Activated naive CD4-positive, alpha-beta T cell treated with anti-CD3 and anti-CD28 coated beads, Interleukin-2, amount 10 ng/mL, durations not matched to agents 7 days and 5 days (primary cell): Measurements from ENCODE around the gene DDN.

ENCODE experiments used
- CTCF ChIA-PET: fragments of 350-600 bp; sonication (Branson Sonifier 250); formaldehyde crosslinking; loops from one replicate; lab custom pipeline; 2021; ENCODE audit warnings: antibody characterized with exemption; lab: Charles Lee
- DNase-seq: peaks from one replicate; pipeline ENCODE4 v3.0.0-alpha.2; 2020
- H3K27ac Mint-ChIP-seq: one replicate; pipeline ENCODE4 v1.8.0; 2021; ENCODE audit warnings: mild to moderate bottlenecking, moderate library complexity, mixed read lengths
- H3K27me3 Mint-ChIP-seq: one replicate; pipeline ENCODE4 v1.8.0; 2021; ENCODE audit warnings: mild to moderate bottlenecking, mixed read lengths
- H3K36me3 Mint-ChIP-seq: one replicate; pipeline ENCODE4 v1.8.0; 2021; ENCODE audit warnings: mixed read lengths
- H3K4me1 Mint-ChIP-seq: one replicate; pipeline ENCODE4 v1.8.0; 2021; ENCODE audit warnings: mixed read lengths
- H3K4me3 Mint-ChIP-seq: one replicate; pipeline ENCODE4 v1.8.0; 2021; ENCODE audit warnings: mild to moderate bottlenecking, moderate library complexity, mixed read lengths
- H3K9me3 Mint-ChIP-seq: one replicate; pipeline ENCODE4 v1.8.0; 2021; ENCODE audit warnings: mixed read lengths

The DDN gene

GRCh38 chr12:49015196-49015595 is 16.0 kb upstream of the DDN start:
- H3K27me3 Mint-ChIP-seq: no peaks in the 10 kb centered on the region
- H3K36me3 Mint-ChIP-seq: peaks cover 44% of the 10 kb centered on the region
- H3K9me3 Mint-ChIP-seq: no peaks in the 10 kb centered on the region
- CTCF ChIA-PET: interaction anchor here (0.9 to 6.9 kb wide), 2 partner anchors 18 to 28 kb away, joined by 3 to 58 read pairs; partner anchors contain the start of gene DDN
- no peak overlapping the region for H3K4me3 Mint-ChIP-seq
- peaks cover 41% of the 10 kb centered on the region for H3K4me1 Mint-ChIP-seq
- no peak for DNase-seq
- H3K27ac Mint-ChIP-seq: peak overlapping the region; percentile 64

- DNase-seq: no peak
- CTCF ChIA-PET: interaction anchor here (0.8 to 6.9 kb wide), 3 partner anchors 17 to 73 kb away, joined by 3 to 58 read pairs (median 3); partner anchors contain the start of gene DDN
- H3K4me3 Mint-ChIP-seq: no peak overlapping the region
- no peaks in the 10 kb centered on the region for H3K9me3 Mint-ChIP-seq
- H3K36me3 Mint-ChIP-seq: peaks cover 44% of the 10 kb centered on the region
- H3K4me1 Mint-ChIP-seq: peaks cover 36% of the 10 kb centered on the region
- no peaks in the 10 kb centered on the region for H3K27me3 Mint-ChIP-seq
- no peak overlapping the region for H3K27ac Mint-ChIP-seq
Measured at GRCh38 chr12:49014547-49014946, 15.4 kb upstream of the DDN start.

- H3K36me3 Mint-ChIP-seq: peaks cover 40% of the 10 kb centered on the region
- DNase-seq: no peak
- no peaks in the 10 kb centered on the region for H3K9me3 Mint-ChIP-seq
- no peaks in the 10 kb centered on the region for H3K27me3 Mint-ChIP-seq
- no peak overlapping the region for H3K27ac Mint-ChIP-seq
- CTCF ChIA-PET: interaction anchor here (0.6 to 6.9 kb wide), 2 partner anchors 16 to 222 kb away, joined by 3 to 58 read pairs; partner anchors contain the start of gene DDN
- H3K4me3 Mint-ChIP-seq: no peak overlapping the region
- peaks cover 29% of the 10 kb centered on the region for H3K4me1 Mint-ChIP-seq
Measured at GRCh38 chr12:49013428-49013827, 14.3 kb upstream of the DDN start.

GRCh38 chr12:49012739-49013138 is 13.6 kb upstream of the DDN start:
- Mint-ChIP-seq H3K4me3 (no peak overlapping the region), H3K9me3 (no peaks in the 10 kb centered on the region), H3K27me3 (no peaks in the 10 kb centered on the region), H3K27ac (no peak overlapping the region), H3K36me3 (peaks cover 36% of the 10 kb centered on the region), H3K4me1 (peaks cover 25% of the 10 kb centered on the region)
- no peak for DNase-seq
- CTCF ChIA-PET: interaction anchor here (0.6 to 6.9 kb wide), 2 partner anchors 15 to 222 kb away, joined by 3 to 58 read pairs; partner anchors contain the start of gene DDN

- Mint-ChIP-seq H3K27me3 (no peaks in the 10 kb centered on the region), H3K9me3 (no peaks in the 10 kb centered on the region), H3K4me3 (no peak overlapping the region), H3K36me3 (peaks cover 26% of the 10 kb centered on the region), H3K4me1 (peaks cover 2% of the 10 kb centered on the region), H3K27ac (no peak overlapping the region)
- CTCF ChIA-PET: interaction anchor here (0.9 to 2.2 kb wide), 3 partner anchors 12 to 22 kb away, joined by 3 to 8 read pairs (median 3); no protein-coding TSS in a partner anchor
- no peak for DNase-seq
Measured at GRCh38 chr12:49010092-49010668, 11.0 kb upstream of the DDN start.

GRCh38 chr12:49008943-49009342 is 9.8 kb upstream of the DDN start:
- Mint-ChIP-seq H3K4me1 (no peaks in the 10 kb centered on the region), H3K27me3 (no peaks in the 10 kb centered on the region), H3K27ac (no peak overlapping the region), H3K4me3 (no peak overlapping the region), H3K9me3 (no peaks in the 10 kb centered on the region), H3K36me3 (peaks cover 34% of the 10 kb centered on the region)
- DNase-seq: no peak
- CTCF ChIA-PET: interaction anchor here (0.7 to 2.2 kb wide), 2 partner anchors 12 to 21 kb away, joined by 3 to 8 read pairs; no protein-coding TSS in a partner anchor

- CTCF ChIA-PET: interaction anchor here (0.9 to 12.7 kb wide), 7 partner anchors 10 to 98 kb away, joined by 3 to 121 read pairs (median 9); partner anchors contain the start of genes PRKAG1 and WNT1
- Mint-ChIP-seq H3K27ac (no peak overlapping the region), H3K9me3 (no peaks in the 10 kb centered on the region), H3K27me3 (peaks cover 55% of the 10 kb centered on the region), H3K4me1 (peaks cover 30% of the 10 kb centered on the region), H3K4me3 (no peak overlapping the region), H3K36me3 (peaks cover 35% of the 10 kb centered on the region)
- no peak for DNase-seq
Measured at GRCh38 chr12:49000346-49000745, 1.2 kb upstream of the DDN start.

- peak overlapping the region; percentile 55 for H3K4me3 Mint-ChIP-seq
- H3K27me3 Mint-ChIP-seq: peaks cover 71% of the 10 kb centered on the region
- H3K9me3 Mint-ChIP-seq: no peaks in the 10 kb centered on the region
- peaks cover 23% of the 10 kb centered on the region for H3K36me3 Mint-ChIP-seq
- DNase-seq: peak; percentile 36
- CTCF ChIA-PET: interaction anchor here (1.0 to 12.7 kb wide), 10 partner anchors 10 to 94 kb away, joined by 3 to 121 read pairs (median 14); partner anchors contain the start of genes PRKAG1 and WNT1
- H3K27ac Mint-ChIP-seq: no peak overlapping the region
- peaks cover 33% of the 10 kb centered on the region for H3K4me1 Mint-ChIP-seq
Measured at GRCh38 chr12:48998497-48999353, 450 bp downstream of the DDN start.

- CTCF ChIA-PET: interaction anchor here (1.0 to 12.7 kb wide), 14 partner anchors 8 to 132 kb away, joined by 3 to 121 read pairs (median 6); partner anchors contain the start of genes PRKAG1, RND1 and WNT1
- no peaks in the 10 kb centered on the region for H3K9me3 Mint-ChIP-seq
- DNase-seq: peak; percentile 41
- H3K27me3 Mint-ChIP-seq: peaks cover 79% of the 10 kb centered on the region
- H3K4me3 Mint-ChIP-seq: peak overlapping the region; percentile 40
- H3K36me3 Mint-ChIP-seq: peaks cover 19% of the 10 kb centered on the region
- H3K4me1 Mint-ChIP-seq: peaks cover 33% of the 10 kb centered on the region
- H3K27ac Mint-ChIP-seq: no peak overlapping the region
Measured at GRCh38 chr12:48997719-48998496, 1.3 kb downstream of the DDN start.

GRCh38 chr12:48996794-48997718 is 2.1 kb downstream of the DDN start:
- Mint-ChIP-seq H3K36me3 (peaks cover 11% of the 10 kb centered on the region), H3K9me3 (no peaks in the 10 kb centered on the region), H3K27me3 (peaks cover 83% of the 10 kb centered on the region), H3K27ac (no peak overlapping the region), H3K4me1 (peaks cover 33% of the 10 kb centered on the region), H3K4me3 (peak overlapping the region; percentile 40)
- CTCF ChIA-PET: interaction anchor here (0.6 to 12.7 kb wide), 32 partner anchors 9 to 282 kb away, joined by 3 to 121 read pairs (median 4); partner anchors contain the start of genes ARF3, DDX23, LMBR1L and PRKAG1
- peak; percentile 79 for DNase-seq

- Mint-ChIP-seq H3K4me3 (peak overlapping the region; percentile 13), H3K36me3 (peaks cover 1% of the 10 kb centered on the region), H3K27me3 (peaks cover 95% of the 10 kb centered on the region), H3K4me1 (peaks cover 32% of the 10 kb centered on the region), H3K27ac (no peak overlapping the region), H3K9me3 (no peaks in the 10 kb centered on the region)
- DNase-seq: peak; percentile 67
- CTCF ChIA-PET: interaction anchor here (0.6 to 12.7 kb wide), 11 partner anchors 11 to 179 kb away, joined by 3 to 121 read pairs (median 4); partner anchors contain the start of genes DDX23, PRKAG1, RHEBL1 and WNT1
Measured at GRCh38 chr12:48995086-48995879, 3.9 kb downstream of the DDN start.
